Measurements from ENCODE around the gene CARD19. TPM values are rescaled to one million over a fixed set of nuclear protein-coding genes. Genes with fewer than 3 reads are reported as not detected.
A peak's percentile ranks its signal among the peaks of the same experiment; 100 is the strongest.

The CARD19 gene
- total and polyA plus RNA-seq, 9 of the 15 experiments (the other 6 are each of a cell fraction or from before 2014, with no cell fraction given) = 0.90 to 34.9 (median 14.6) TPM

DNA sequence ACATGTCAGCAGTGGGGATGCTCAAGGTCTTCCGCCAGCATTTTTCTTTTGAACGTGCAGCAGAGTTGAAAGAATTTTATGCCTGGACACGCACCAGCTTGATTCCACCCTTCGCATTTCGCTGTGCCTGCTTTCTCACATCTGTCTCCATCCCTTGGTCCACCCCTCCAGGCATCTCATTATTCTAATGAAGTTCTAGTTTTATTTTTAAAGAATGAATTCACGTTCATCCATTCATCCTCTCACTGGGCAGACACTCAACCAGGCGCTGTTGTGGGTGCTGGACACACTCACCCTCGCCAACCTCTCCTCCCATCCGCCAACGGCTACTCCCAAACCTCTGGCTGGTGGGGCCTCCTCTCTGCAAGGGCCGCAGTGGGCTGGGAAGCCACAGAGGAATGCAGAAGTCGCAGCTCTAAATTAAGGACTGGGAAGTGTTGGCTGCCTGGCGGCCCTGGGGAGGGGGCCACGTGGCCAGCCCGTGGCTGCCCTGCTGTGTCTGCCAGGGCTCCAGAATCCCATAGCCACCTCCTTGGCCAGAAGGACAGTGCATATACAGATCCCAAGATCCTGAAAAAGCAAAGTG is 30.8 kb upstream of the CARD19 start:
- FAIRE-seq (no peak), DNase-seq (ENCODE audit: extremely low read depth in 1 of 4, low spot score in 3 of 4) (no peak), ATAC-seq (no peak)
- TF ChIP-seq MTF1 (CRISPR knock-in tag; IDR thresholded peaks at IDR 0.05; ENCODE audit: borderline replicate concordance) = no peak
- H3K27me3 ChIP-seq (ENCODE audit: control insufficient read depth in 2 of 2, insufficient read depth in 2 of 2, low read length in 2 of 2) = no peaks in the 10 kb centered on the region
- intact Hi-C loops (cut with micrococcal nuclease) = no loop called here
- no peak overlapping the region for H2AFZ ChIP-seq (ENCODE audit: low read depth, low read length)
- no peak overlapping the region; the same call in 2 of the 3 replicates for H3K27ac ChIP-seq (ENCODE audit: extremely low read depth, low read depth, low read length)
- H3K4me3 ChIP-seq = no peak overlapping the region
- H3K4me1 ChIP-seq (replicated peaks in 1 of 2; ENCODE audit: control insufficient read depth in 2 of 2, insufficient read depth in 2 of 2, low read length in 2 of 2) = peaks cover 37 to 39% of the 10 kb centered on the region in 2 experiments
- in situ Hi-C loops (cut with MboI) = no loop called here
- no TSS peak for BruUV-seq (replicated peaks)
- peaks cover 16% of the 10 kb centered on the region; the same call in 2 of the 3 replicates for H3K79me2 ChIP-seq (ENCODE audit: control insufficient read depth, insufficient read depth, low read length)
- no peaks in the 10 kb centered on the region; the same call in 2 of the 3 replicates for H3K36me3 ChIP-seq (ENCODE audit: control insufficient read depth, insufficient read depth, low read length)
- POLR2A ChIA-PET = interaction anchor here (0.7 to 1.3 kb wide), 5 partner anchors 11 to 260 kb away, joined by 3 to 6 read pairs (median 3); no protein-coding TSS in a partner anchor
- H3K9ac ChIP-seq (ENCODE audit: insufficient read depth in 1 of 2, low read depth in 2 of 2, low read length in 2 of 2) = no peak overlapping the region
- CTCF ChIA-PET (ENCODE audit: low intra/inter-chr PET ratio) = no interaction called here
- H3K9me1 ChIP-seq (ENCODE audit: control insufficient read depth, insufficient read depth, low read length) = no peaks in the 10 kb centered on the region
- WGBS (ENCODE audit: insufficient coverage, low coverage, missing lambda C conversion rate) = 79% methylated on average over 15 of the region's 15 CpGs
- H3K9me3 ChIP-seq (replicated peaks; ENCODE audit: control insufficient read depth, insufficient read depth, low read depth, low read length) = no peaks in the 10 kb centered on the region
- H3K4me2 ChIP-seq (ENCODE audit: insufficient read depth, low read length) = no peak overlapping the region
- no peaks in the 10 kb centered on the region for H4K20me1 ChIP-seq (replicated peaks; ENCODE audit: control insufficient read depth, insufficient read depth, low read length)

DNA sequence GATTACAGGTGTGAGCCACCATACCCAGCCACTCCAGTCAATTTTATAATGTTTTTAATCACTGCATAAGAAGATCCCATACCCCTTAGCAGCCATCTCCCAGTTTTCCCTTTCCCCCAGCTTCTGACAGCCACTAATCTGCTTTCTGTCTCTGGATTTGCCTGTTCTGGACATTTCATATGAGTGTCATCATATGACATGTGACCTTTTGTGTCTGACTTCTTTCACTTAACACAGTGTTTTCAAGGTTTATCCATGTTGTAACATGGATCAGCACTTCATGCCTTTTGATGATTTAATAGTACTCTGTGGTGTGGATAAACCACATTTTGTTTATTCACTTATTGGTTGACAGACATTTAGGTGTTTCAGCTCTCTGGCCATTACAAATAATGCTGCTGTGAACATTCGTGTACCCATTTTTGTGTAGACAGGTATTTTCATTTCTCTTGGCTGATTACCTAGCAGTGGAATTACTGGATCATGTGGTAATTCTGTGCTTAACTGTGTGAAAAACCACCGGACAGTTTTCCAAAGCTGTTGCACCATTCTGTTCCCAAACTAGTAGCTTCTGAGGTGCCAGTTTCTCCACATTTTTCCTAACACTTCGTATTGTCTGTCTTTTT is 28.9 kb upstream of the CARD19 start:
- H3K4me2 ChIP-seq (ENCODE audit: insufficient read depth, low read length) = no peak overlapping the region
- CTCF ChIA-PET (ENCODE audit: low intra/inter-chr PET ratio) = no interaction called here
- H4K20me1 ChIP-seq (replicated peaks; ENCODE audit: control insufficient read depth, insufficient read depth, low read length) = no peaks in the 10 kb centered on the region
- H3K27me3 ChIP-seq (ENCODE audit: control insufficient read depth in 2 of 2, insufficient read depth in 2 of 2, low read length in 2 of 2) = no peaks in the 10 kb centered on the region
- no peak for FAIRE-seq
- no TSS peak for BruUV-seq (replicated peaks)
- H2AFZ ChIP-seq (ENCODE audit: low read depth, low read length) = no peak overlapping the region
- no peaks in the 10 kb centered on the region for H3K9me3 ChIP-seq (replicated peaks; ENCODE audit: control insufficient read depth, insufficient read depth, low read depth, low read length)
- POLR2A ChIA-PET = interaction anchor here (1.0 kb wide), 1 partner anchor 28 kb away, joined by 5 read pairs; no protein-coding TSS in a partner anchor
- DNase-seq (ENCODE audit: extremely low read depth in 1 of 4, low spot score in 3 of 4) = no peak
- intact Hi-C loops (cut with micrococcal nuclease) = no loop called here
- no peak overlapping the region for H3K9ac ChIP-seq (ENCODE audit: insufficient read depth in 1 of 2, low read depth in 2 of 2, low read length in 2 of 2)
- peaks cover 4% of the 10 kb centered on the region; the same call in 2 of the 3 replicates for H3K79me2 ChIP-seq (ENCODE audit: control insufficient read depth, insufficient read depth, low read length)
- peaks cover 29 to 31% of the 10 kb centered on the region in 2 experiments for H3K4me1 ChIP-seq (replicated peaks in 1 of 2; ENCODE audit: control insufficient read depth in 2 of 2, insufficient read depth in 2 of 2, low read length in 2 of 2)
- ATAC-seq = no peak
- in situ Hi-C loops (cut with MboI) = no loop called here
- H3K27ac ChIP-seq (ENCODE audit: extremely low read depth, low read depth, low read length) = no peak overlapping the region
- H3K9me1 ChIP-seq (ENCODE audit: control insufficient read depth, insufficient read depth, low read length) = peaks cover 3% of the 10 kb centered on the region
- WGBS (ENCODE audit: insufficient coverage, low coverage, missing lambda C conversion rate) = 56% methylated on average over 3 of the region's 3 CpGs
- H3K36me3 ChIP-seq (ENCODE audit: control insufficient read depth, insufficient read depth, low read length) = no peaks in the 10 kb centered on the region; the same call in 2 of the 3 replicates
- H3K4me3 ChIP-seq = no peak overlapping the region
- TF ChIP-seq BACH1 (tag; IDR thresholded peaks at IDR 0.05) = peak; percentile 39; the same call in 1 of the 2 replicates
- 0 out of 2 replicates have a peak, but pooled peaks have one; percentile 32 for TF ChIP-seq ZBTB17 (CRISPR knock-in tag; IDR thresholded peaks at IDR 0.05)
- TF ChIP-seq NR4A1 (CRISPR knock-in tag; IDR thresholded peaks at IDR 0.05) = no peak
- TF ChIP-seq NR4A1 (tag; IDR thresholded peaks at IDR 0.05) = no peak
- TF ChIP-seq HDAC1 (IDR thresholded peaks at IDR 0.05) = no peak
- 0 out of 2 replicates have a peak, but pooled peaks have one; percentile 35 for TF ChIP-seq MYC (IDR thresholded peaks at IDR 0.05; ENCODE audit: low read depth, low read length)
- TF ChIP-seq MYC (CRISPR knock-in tag; IDR thresholded peaks at IDR 0.05; ENCODE audit: borderline replicate concordance, low read depth) = no peak
- TF ChIP-seq HDAC8 (tag; IDR thresholded peaks at IDR 0.05) = 0 out of 2 replicates have a peak, but pooled peaks have one; percentile 13
- TF ChIP-seq, protein P1, sequence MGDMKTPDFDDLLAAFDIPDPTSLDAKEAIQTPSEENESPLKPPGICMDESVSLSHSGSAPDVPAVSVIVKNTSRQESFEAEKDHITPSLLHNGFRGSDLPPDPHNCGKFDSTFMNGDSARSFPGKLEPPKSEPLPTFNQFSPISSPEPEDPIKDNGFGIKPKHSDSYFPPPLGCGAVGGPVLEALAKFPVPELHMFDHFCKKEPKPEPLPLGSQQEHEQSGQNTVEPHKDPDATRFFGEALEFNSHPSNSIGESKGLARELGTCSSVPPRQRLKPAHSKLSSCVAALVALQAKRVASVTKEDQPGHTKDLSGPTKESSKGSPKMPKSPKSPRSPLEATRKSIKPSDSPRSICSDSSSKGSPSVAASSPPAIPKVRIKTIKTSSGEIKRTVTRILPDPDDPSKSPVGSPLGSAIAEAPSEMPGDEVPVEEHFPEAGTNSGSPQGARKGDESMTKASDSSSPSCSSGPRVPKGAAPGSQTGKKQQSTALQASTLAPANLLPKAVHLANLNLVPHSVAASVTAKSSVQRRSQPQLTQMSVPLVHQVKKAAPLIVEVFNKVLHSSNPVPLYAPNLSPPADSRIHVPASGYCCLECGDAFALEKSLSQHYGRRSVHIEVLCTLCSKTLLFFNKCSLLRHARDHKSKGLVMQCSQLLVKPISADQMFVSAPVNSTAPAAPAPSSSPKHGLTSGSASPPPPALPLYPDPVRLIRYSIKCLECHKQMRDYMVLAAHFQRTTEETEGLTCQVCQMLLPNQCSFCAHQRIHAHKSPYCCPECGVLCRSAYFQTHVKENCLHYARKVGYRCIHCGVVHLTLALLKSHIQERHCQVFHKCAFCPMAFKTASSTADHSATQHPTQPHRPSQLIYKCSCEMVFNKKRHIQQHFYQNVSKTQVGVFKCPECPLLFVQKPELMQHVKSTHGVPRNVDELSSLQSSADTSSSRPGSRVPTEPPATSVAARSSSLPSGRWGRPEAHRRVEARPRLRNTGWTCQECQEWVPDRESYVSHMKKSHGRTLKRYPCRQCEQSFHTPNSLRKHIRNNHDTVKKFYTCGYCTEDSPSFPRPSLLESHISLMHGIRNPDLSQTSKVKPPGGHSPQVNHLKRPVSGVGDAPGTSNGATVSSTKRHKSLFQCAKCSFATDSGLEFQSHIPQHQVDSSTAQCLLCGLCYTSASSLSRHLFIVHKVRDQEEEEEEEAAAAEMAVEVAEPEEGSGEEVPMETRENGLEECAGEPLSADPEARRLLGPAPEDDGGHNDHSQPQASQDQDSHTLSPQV (IDR thresholded peaks at IDR 0.05) = peak; percentile 28; the same call in 1 of the 2 replicates

All from K562 (cell line).